Stimulated activated naive B cell treated with anti-CD40 and anti-IgM and Interleukin-4, amounts not matched to agents 10 μg/mL and 1 μg/mL and 100 μg/mL, for 72 hours (primary cell): Measurements from ENCODE around the gene ATP2B2.

Source experiments
- ATAC-seq, 2 donors: fragments of 150-1000 bp; cut with Tn5 transposase; replicated peaks; 2 replicates each; pipeline ENCODE4 v1.10.0; 2021; ENCODE audit warnings: moderate library complexity in 1 of 2
- DNase-seq: peaks from one replicate; pipeline ENCODE4 v3.0.0; 2021
- H3K27ac Mint-ChIP-seq: one replicate; pipeline ENCODE4 v1.8.0; 2022; ENCODE audit warnings: mild to moderate bottlenecking, mixed read lengths
- H3K27me3 Mint-ChIP-seq, 2 donors: one replicate each; pipeline ENCODE4 v1.8.0; 2022; ENCODE audit warnings: mixed read lengths in 2 of 2
- H3K36me3 Mint-ChIP-seq, 2 donors: one replicate each; pipeline ENCODE4 v1.8.0; 2022; ENCODE audit warnings: mixed read lengths in 2 of 2, mild to moderate bottlenecking in 1 of 2
- H3K4me1 Mint-ChIP-seq, 2 donors: one replicate each; pipeline ENCODE4 v1.8.0; 2022; ENCODE audit warnings: mixed read lengths in 2 of 2, mild to moderate bottlenecking in 1 of 2
- H3K4me3 Mint-ChIP-seq, 2 donors: one replicate each; pipeline ENCODE4 v1.8.0; 2022; ENCODE audit warnings: mild to moderate bottlenecking in 2 of 2, mixed read lengths in 2 of 2, moderate library complexity in 1 of 2
- H3K9me3 Mint-ChIP-seq, 2 donors: one replicate each; pipeline ENCODE4 v1.8.0; 2022; ENCODE audit warnings: mixed read lengths in 2 of 2, mild to moderate bottlenecking in 1 of 2

Gene ATP2B2

GRCh38 chr3:10405816-10406215, 99.6 kb downstream of the ATP2B2 start:
- Mint-ChIP-seq H3K27ac (no peak overlapping the region), H3K36me3 (no peaks in the 10 kb centered on the region), H3K4me1 (no peaks in the 10 kb centered on the region), H3K27me3 (no peaks in the 10 kb centered on the region), H3K9me3 (no peaks in the 10 kb centered on the region), H3K4me3 (no peak overlapping the region)
- ATAC-seq (no peak), DNase-seq (no peak)

DNA sequence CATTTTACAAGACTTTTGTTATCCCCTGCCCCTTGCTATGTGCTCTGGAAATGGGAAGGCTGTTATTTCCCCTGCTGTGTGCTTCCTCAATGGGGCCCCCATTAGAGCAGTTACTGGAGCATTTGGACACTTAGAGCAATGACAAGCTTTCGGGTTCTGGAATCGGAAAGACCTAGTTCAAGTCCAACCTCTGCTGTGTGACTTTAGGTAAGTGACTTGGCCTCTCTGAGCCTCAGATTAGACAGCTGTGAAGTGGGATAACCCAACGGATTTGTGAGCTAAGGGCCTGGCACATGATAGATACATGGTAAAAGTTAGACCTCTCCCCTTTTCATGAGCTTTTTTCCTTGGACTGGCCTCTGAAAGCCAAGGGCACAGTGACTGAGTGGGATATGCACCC, 100.5 kb downstream of the ATP2B2 start:
- Mint-ChIP-seq H3K4me3 (no peak overlapping the region), H3K27me3 (no peaks in the 10 kb centered on the region), H3K4me1 (no peaks in the 10 kb centered on the region), H3K27ac (no peak overlapping the region), H3K9me3 (no peaks in the 10 kb centered on the region), H3K36me3 (no peaks in the 10 kb centered on the region)
- DNase-seq (no peak), ATAC-seq (no peak)

DNA sequence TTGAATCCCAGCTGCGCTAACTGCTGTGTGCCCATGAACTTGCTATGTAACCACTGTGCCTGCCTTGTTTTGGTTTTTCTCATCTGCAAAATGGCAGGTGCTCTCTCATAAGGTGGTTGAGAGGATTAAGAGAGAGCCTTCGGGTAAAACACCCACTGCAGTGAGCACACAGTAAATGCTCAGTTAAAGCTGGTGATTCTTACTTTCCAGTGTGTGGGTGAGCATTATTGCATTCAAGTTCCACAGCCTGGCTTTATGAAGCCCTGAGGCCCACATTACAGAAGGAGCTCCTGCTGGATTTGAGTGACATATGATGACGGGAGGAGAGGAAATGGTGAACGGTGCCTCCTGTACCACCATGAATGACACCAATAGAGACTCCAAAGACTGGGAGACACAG, 101.0 kb downstream of the ATP2B2 start:
- no peaks in the 10 kb centered on the region for H3K9me3 Mint-ChIP-seq
- ATAC-seq (peak in 1 of 2 donors; percentile 27), DNase-seq (no peak)
- no peaks in the 10 kb centered on the region for H3K36me3 Mint-ChIP-seq
- H3K4me1 Mint-ChIP-seq, result peaks cover 0 to 4% of the 10 kb centered on the region in 2 donors
- H3K27ac Mint-ChIP-seq, result no peak overlapping the region
- no peak overlapping the region for H3K4me3 Mint-ChIP-seq
- no peaks in the 10 kb centered on the region for H3K27me3 Mint-ChIP-seq

DNA sequence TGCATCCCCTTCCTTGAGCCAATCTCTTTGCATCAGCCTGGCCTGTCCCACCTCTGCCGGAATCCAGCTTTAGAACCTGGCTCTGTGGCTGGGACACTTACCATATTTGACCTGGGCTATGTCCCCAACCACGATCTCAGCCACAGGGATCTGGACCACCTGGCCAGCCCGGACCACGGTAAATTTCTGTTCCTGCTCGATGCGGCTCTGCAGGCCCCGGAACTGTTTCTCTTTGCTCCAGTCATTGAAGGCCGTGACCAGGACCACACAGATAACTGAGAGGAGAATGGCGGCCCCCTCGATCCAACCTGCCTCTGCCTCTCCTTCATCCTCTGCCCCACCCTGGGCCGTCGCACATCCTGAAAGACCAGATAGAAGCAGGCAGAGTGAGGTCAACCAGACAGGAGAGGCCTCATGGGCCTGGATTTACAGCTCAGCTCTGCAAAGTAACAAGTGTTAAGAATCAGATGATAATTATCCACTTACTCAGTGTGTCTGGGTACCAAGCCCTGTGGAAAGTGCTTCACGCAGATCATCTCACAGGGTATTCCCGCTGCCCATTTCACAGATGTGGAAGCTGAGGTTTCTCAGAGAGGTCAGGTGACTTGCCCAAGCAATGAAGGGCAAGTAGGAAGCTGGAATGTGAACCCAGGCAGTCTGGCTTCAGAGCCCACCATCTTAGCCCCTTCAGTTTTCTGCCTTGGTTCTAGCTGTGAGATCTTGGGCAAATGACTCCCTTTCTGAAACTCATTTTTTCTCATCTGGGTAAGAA, 103.2 kb downstream of the ATP2B2 start:
- ATAC-seq, result no peak

DNA sequence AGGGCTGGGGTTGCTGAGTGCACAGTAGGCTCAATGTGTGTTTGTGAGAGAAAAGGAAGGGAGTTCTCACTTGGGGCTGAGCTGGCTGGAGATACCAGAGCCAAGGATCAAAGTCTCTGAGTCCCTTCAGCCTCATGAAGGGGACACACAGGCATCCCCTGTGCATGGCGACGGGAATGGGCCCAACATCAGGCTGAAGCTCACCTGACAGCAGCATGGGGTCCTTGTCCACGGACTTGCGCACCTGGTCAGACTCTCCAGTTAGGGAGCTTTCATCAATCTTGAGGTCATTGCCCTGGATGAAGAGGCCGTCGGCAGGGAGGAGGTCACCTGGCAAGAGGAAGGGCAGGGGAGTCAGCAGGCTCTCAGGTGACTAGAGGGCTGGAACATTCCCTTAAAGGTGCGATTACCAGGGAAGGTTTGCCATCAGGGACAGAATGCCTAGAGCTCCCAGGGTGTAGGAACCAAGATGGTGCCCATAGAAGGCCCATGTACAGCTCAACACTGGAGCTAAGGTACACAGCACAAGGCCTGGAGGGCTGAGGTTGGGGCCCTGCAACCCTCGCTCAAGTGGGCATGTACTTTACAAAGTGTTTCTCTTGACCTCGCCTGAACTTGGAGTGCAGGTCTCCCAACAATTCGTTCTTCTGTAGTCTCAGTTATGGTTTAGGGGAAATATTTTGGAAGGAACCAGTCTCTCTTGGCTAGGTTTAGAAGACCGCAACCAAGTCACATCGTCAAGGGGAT, 104.5 kb downstream of the ATP2B2 start:
- no peaks in the 10 kb centered on the region for H3K9me3 Mint-ChIP-seq

More for the DNA sequence above, 103.2 kb downstream of the ATP2B2 start:
- peaks cover 15 to 26% of the 10 kb centered on the region in 2 donors for H3K4me1 Mint-ChIP-seq
- no peak for DNase-seq
- no peaks in the 10 kb centered on the region for H3K27me3 Mint-ChIP-seq
- H3K27ac Mint-ChIP-seq, result no peak overlapping the region
- H3K9me3 Mint-ChIP-seq, result no peaks in the 10 kb centered on the region
- no peaks in the 10 kb centered on the region for H3K36me3 Mint-ChIP-seq
- H3K4me3 Mint-ChIP-seq, result no peak overlapping the region

DNA sequence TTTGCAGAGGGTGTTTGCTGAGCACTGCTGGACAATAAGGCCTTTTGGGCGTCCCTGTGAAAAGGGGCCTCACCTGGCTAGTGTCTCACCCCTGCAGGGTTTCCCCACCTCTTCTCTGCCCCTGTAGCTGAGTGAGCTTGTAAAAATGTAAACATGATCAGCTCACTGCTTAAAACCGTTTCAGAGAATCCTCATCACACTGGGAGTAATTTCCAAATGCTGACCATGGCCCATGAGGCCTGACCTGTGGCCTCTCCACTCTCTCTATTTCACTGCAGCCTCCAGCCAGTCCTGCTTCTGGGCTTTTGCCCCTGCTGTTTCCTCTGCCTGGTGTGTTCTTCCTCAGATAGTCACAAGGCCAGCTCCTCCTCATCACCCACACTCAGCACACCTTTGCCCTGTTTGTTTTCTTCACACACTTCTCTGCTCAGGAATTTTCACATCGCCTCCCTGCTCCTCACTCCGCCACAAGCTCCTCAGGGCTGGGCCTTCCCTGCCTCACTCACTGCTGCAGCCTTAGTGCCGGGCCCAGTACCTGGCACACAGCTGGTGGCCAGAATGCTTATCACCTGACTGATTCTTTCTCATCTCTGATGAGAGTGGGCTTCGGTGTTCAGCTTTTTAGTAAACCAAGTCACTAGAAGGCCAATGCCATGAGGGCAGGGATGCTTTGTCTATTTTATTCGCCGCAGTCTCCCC, 105.2 kb downstream of the ATP2B2 start:
- DNase-seq (no peak), ATAC-seq (no peak)
- no peaks in the 10 kb centered on the region for H3K36me3 Mint-ChIP-seq
- H3K9me3 Mint-ChIP-seq, result no peaks in the 10 kb centered on the region
- H3K4me1 Mint-ChIP-seq, result peaks cover 32 to 45% of the 10 kb centered on the region in 2 donors
- no peak overlapping the region for H3K4me3 Mint-ChIP-seq
- no peak overlapping the region for H3K27ac Mint-ChIP-seq
- H3K27me3 Mint-ChIP-seq, result no peaks in the 10 kb centered on the region

More for the DNA sequence above, 104.5 kb downstream of the ATP2B2 start:
- peaks cover 26 to 38% of the 10 kb centered on the region in 2 donors for H3K4me1 Mint-ChIP-seq
- DNase-seq (no peak), ATAC-seq (no peak)
- H3K27ac Mint-ChIP-seq, result peak overlapping the region; percentile 75
- no peaks in the 10 kb centered on the region for H3K27me3 Mint-ChIP-seq
- no peaks in the 10 kb centered on the region for H3K36me3 Mint-ChIP-seq
- no peak overlapping the region for H3K4me3 Mint-ChIP-seq

GRCh38 chr3:10399634-10400033, 105.8 kb downstream of the ATP2B2 start:
- H3K4me3 Mint-ChIP-seq, result no peak overlapping the region
- H3K36me3 Mint-ChIP-seq, result no peaks in the 10 kb centered on the region
- no peak for ATAC-seq
- DNase-seq, result no peak
- H3K27me3 Mint-ChIP-seq, result no peaks in the 10 kb centered on the region
- no peak overlapping the region for H3K27ac Mint-ChIP-seq
- peaks cover 35 to 51% of the 10 kb centered on the region in 2 donors for H3K4me1 Mint-ChIP-seq
- H3K9me3 Mint-ChIP-seq, result no peaks in the 10 kb centered on the region

- DNase-seq (no peak), ATAC-seq (no peak)
- Mint-ChIP-seq H3K9me3 (no peaks in the 10 kb centered on the region), H3K27ac (no peak overlapping the region), H3K36me3 (no peaks in the 10 kb centered on the region), H3K4me1 (peaks cover 38 to 64% of the 10 kb centered on the region in 2 donors), H3K4me3 (no peak overlapping the region), H3K27me3 (no peaks in the 10 kb centered on the region)
Measured at GRCh38 chr3:10398341-10398740, 107.0 kb downstream of the ATP2B2 start.

GRCh38 chr3:10397879-10398278, 107.5 kb downstream of the ATP2B2 start:
- no peaks in the 10 kb centered on the region for H3K9me3 Mint-ChIP-seq
- H3K4me3 Mint-ChIP-seq, result no peak overlapping the region
- H3K36me3 Mint-ChIP-seq, result no peaks in the 10 kb centered on the region
- ATAC-seq (no peak), DNase-seq (no peak)
- H3K27ac Mint-ChIP-seq, result peak overlapping the region; percentile 25
- peaks cover 43 to 68% of the 10 kb centered on the region in 2 donors for H3K4me1 Mint-ChIP-seq
- H3K27me3 Mint-ChIP-seq, result no peaks in the 10 kb centered on the region

- no peak for ATAC-seq
- Mint-ChIP-seq H3K4me3 (no peak overlapping the region), H3K9me3 (no peaks in the 10 kb centered on the region), H3K4me1 (peaks cover 52 to 78% of the 10 kb centered on the region in 2 donors), H3K36me3 (no peaks in the 10 kb centered on the region), H3K27me3 (no peaks in the 10 kb centered on the region), H3K27ac (no peak overlapping the region)
- DNase-seq, result no peak
Measured at GRCh38 chr3:10396931-10397330, 108.5 kb downstream of the ATP2B2 start.

- Mint-ChIP-seq H3K27ac (no peak overlapping the region), H3K9me3 (no peaks in the 10 kb centered on the region), H3K4me3 (no peak overlapping the region), H3K4me1 (peaks cover 61 to 86% of the 10 kb centered on the region in 2 donors), H3K27me3 (no peaks in the 10 kb centered on the region), H3K36me3 (no peaks in the 10 kb centered on the region)
- ATAC-seq (peak; percentile 24 to 47), DNase-seq (no peak)
Measured at GRCh38 chr3:10396083-10396482, 109.3 kb downstream of the ATP2B2 start.

DNA sequence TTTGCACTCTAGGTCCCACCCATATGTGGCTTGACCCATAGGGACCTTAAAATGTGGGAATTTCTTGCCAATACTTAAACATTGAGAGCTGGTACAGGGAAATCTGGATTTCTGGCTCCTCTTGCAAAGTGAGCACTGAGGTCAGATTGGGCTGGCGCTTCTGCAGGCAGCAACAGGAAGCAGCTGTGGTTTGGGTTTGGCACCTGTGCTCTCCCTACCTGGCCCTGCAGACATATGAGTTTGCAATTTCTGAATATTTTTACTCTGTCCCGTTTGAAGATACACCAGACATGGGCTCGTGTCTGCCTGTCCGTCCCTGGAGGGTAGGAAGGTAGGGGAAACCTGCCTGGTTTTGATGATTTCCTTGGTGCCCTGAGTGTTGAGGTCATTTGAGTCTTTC, 109.7 kb downstream of the ATP2B2 start:
- Mint-ChIP-seq H3K27ac (no peak overlapping the region), H3K27me3 (no peaks in the 10 kb centered on the region), H3K4me1 (peaks cover 65 to 91% of the 10 kb centered on the region in 2 donors), H3K36me3 (no peaks in the 10 kb centered on the region), H3K9me3 (no peaks in the 10 kb centered on the region), H3K4me3 (no peak overlapping the region)
- peak; percentile 73 to 75 for ATAC-seq
- DNase-seq, result no peak

- ATAC-seq, result no peak
- H3K36me3 Mint-ChIP-seq, result no peaks in the 10 kb centered on the region
- no peaks in the 10 kb centered on the region for H3K9me3 Mint-ChIP-seq
- no peak for DNase-seq
- no peak overlapping the region for H3K27ac Mint-ChIP-seq
- H3K27me3 Mint-ChIP-seq, result no peaks in the 10 kb centered on the region
- H3K4me1 Mint-ChIP-seq, result peaks cover 70 to 95% of the 10 kb centered on the region in 2 donors
- no peak overlapping the region for H3K4me3 Mint-ChIP-seq
Measured at GRCh38 chr3:10395196-10395595, 110.2 kb downstream of the ATP2B2 start.

DNA sequence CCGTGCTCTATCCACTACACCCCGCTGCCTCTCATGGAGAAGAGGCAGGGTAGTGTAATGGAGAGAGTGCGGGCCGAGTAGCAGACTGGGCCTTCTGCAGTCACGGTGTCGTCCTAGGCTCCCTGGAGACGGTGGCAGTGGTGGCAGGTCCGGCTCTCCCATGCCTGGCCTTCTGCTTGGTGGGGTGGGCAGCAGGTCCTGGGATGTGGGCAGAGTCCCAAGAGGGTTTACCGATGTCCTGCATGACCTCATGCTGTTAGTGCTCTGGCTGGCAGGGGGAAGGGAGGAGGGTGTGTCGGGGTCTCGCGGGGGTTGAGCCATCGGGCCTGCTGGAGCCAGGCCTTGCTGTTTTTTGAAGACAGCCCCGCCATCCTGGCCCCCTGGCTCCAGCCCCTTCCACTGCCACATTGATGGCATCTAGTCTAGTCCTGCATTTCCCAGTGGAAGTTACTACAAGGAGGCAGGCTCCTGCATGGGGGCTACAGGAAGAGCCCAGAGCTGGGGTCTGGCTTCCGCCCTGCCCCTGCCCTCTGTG, 110.8 kb downstream of the ATP2B2 start:
- H3K27me3 Mint-ChIP-seq, result no peaks in the 10 kb centered on the region
- no peak for ATAC-seq
- no peak for DNase-seq
- peaks cover under 1 to 2% of the 10 kb centered on the region in 2 donors for H3K9me3 Mint-ChIP-seq
- no peak overlapping the region for H3K4me3 Mint-ChIP-seq
- H3K27ac Mint-ChIP-seq, result no peak overlapping the region
- peaks cover 2 to 3% of the 10 kb centered on the region in 2 donors for H3K36me3 Mint-ChIP-seq
- H3K4me1 Mint-ChIP-seq, result peaks cover 74 to 99% of the 10 kb centered on the region in 2 donors
